ENCODE measurements around the gene ZNF354B. TPM values are rescaled to one million over a fixed set of nuclear protein-coding genes. Genes with fewer than 3 reads are reported as not detected.

Gene ZNF354B
- total RNA-seq, 4 donors from 2014 or later, result 2.4 to 42.3 (median 14.8) TPM

DNA sequence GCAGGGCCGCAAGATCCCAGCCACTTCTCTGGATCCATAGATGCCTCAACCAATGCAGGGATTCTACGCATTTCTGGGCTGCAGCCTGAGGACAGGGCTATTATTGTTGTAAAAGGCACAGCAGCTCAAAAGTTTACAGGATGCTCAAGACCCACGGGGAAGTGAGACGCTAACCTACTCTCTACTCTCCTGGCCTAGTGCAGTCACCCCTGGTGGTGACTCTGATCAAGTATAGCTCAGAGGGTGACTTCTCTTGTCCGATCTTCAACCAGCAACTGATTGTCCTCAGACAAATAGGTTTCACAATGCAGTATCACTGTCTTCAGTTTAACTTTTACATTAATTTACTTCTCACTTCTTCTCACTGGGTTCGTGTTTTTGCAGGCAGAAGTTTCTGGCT, 34.3 kb upstream of the ZNF354B start:
- TF ChIP-seq, protein P1, sequence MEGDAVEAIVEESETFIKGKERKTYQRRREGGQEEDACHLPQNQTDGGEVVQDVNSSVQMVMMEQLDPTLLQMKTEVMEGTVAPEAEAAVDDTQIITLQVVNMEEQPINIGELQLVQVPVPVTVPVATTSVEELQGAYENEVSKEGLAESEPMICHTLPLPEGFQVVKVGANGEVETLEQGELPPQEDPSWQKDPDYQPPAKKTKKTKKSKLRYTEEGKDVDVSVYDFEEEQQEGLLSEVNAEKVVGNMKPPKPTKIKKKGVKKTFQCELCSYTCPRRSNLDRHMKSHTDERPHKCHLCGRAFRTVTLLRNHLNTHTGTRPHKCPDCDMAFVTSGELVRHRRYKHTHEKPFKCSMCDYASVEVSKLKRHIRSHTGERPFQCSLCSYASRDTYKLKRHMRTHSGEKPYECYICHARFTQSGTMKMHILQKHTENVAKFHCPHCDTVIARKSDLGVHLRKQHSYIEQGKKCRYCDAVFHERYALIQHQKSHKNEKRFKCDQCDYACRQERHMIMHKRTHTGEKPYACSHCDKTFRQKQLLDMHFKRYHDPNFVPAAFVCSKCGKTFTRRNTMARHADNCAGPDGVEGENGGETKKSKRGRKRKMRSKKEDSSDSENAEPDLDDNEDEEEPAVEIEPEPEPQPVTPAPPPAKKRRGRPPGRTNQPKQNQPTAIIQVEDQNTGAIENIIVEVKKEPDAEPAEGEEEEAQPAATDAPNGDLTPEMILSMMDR (IDR thresholded peaks at IDR 0.05), result no peak
- TF ChIP-seq POLR2A (IDR thresholded peaks at IDR 0.05) (no peak), EP300 (IDR thresholded peaks at IDR 0.05; ENCODE audit: low read depth) (no peak), POLR2AphosphoS5 (IDR thresholded peaks at IDR 0.05) (no peak)
- in situ Hi-C loops (cut with MboI; ENCODE audit: low pct_ligation_motif_present in 1 of 4, low pct_unique_long_range_greater_than_20kb in 1 of 4, low sequenced_read_pairs in 3 of 4), result no loop called here
- WGBS, 2 donors (ENCODE audit: low coverage in 1 of 2), result 81 to 87% methylated on average over 2 to 6 of the region's 6 CpGs
- Histone ChIP-seq H3K36me3 (no peaks in the 10 kb centered on the region), H3K4me3 (no peak overlapping the region), H3K9me3 (no peaks in the 10 kb centered on the region), H3K27me3 (peaks cover 7% of the 10 kb centered on the region), H3K4me1 (no peaks in the 10 kb centered on the region), H3K27ac (no peak overlapping the region)
- DNase-seq, result no peak
- intact Hi-C loops (cut with DNase I; ENCODE audit: low total_unique reads), result no loop called here

GRCh38 chr5:178826216-178826615, 33.5 kb upstream of the ZNF354B start:
- Histone ChIP-seq H3K27ac (no peak overlapping the region), H3K36me3 (no peaks in the 10 kb centered on the region), H3K9me3 (no peaks in the 10 kb centered on the region), H3K4me3 (no peak overlapping the region), H3K4me1 (no peaks in the 10 kb centered on the region), H3K27me3 (peaks cover 7% of the 10 kb centered on the region)
- in situ Hi-C loops (cut with MboI; ENCODE audit: low pct_ligation_motif_present in 1 of 4, low pct_unique_long_range_greater_than_20kb in 1 of 4, low sequenced_read_pairs in 3 of 4) (no loop called here), intact Hi-C loops (cut with DNase I; ENCODE audit: low total_unique reads) (no loop called here)
- DNase-seq, result no peak
- TF ChIP-seq, protein P1 (IDR thresholded peaks at IDR 0.05), result no peak
- TF ChIP-seq POLR2AphosphoS5 (IDR thresholded peaks at IDR 0.05), result no peak
- WGBS, 2 donors (ENCODE audit: low coverage in 1 of 2), result 67 to 83% methylated on average over 1 to 2 of the region's 2 CpGs

DNA sequence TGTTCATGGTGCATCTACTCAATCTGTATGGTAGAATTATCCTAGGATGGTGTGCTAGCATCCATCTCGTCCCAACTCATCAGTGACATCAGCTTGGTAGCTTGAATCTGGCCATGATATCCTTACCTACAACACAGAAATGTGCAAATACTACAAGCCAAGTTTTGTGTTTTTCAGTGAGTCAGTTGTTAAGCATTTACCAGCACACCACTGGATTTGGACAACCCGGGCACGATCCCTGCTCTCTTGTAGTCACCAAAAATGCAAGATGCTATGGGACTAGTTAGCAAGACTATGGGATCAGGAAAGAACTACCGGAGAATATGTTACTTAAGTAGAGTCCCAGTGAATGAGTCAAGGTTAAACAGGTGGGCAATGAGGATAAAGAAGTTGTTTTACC, 32.1 kb upstream of the ZNF354B start:
- in situ Hi-C loops (cut with MboI; ENCODE audit: low pct_ligation_motif_present in 1 of 4, low pct_unique_long_range_greater_than_20kb in 1 of 4, low sequenced_read_pairs in 3 of 4), result no loop called here
- intact Hi-C loops (cut with DNase I; ENCODE audit: low total_unique reads), result no loop called here
- peaks cover 7% of the 10 kb centered on the region for H3K27me3 ChIP-seq
- no peaks in the 10 kb centered on the region for H3K9me3 ChIP-seq
- no peaks in the 10 kb centered on the region for H3K4me1 ChIP-seq
- 80 to 81% methylated on average over 3 to 4 of the region's 4 CpGs for WGBS, 2 donors (ENCODE audit: low coverage in 1 of 2)
- H3K4me3 ChIP-seq, result no peak overlapping the region
- no peaks in the 10 kb centered on the region for H3K36me3 ChIP-seq
- TF ChIP-seq EP300 (IDR thresholded peaks at IDR 0.05; ENCODE audit: low read depth), result no peak
- TF ChIP-seq, protein P1 (IDR thresholded peaks at IDR 0.05), result no peak
- no peak for TF ChIP-seq POLR2AphosphoS5 (IDR thresholded peaks at IDR 0.05)
- TF ChIP-seq POLR2A (IDR thresholded peaks at IDR 0.05), result no peak
- DNase-seq, result no peak
- no peak overlapping the region for H3K27ac ChIP-seq

DNA sequence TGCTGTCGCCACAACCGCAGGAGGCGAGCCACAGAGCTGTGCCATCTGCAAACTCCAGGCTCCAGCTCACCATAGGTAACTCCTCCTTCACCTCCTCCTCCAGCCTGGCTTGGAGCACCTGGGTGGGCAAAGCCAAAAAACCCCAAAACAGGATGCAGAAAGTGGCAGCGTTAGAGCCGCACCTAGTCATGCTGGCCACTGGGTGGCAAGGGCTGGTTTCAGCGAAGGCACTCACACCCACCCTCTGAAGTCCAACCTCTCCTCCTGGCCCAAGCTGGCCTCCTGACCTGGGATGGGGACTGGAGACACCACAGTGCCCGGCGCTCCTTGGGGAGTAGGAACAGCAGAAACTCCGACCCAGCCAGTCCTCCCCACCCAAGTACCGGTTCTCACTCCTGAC, 28.7 kb upstream of the ZNF354B start:
- TF ChIP-seq EP300 (IDR thresholded peaks at IDR 0.05; ENCODE audit: low read depth) (no peak), POLR2AphosphoS5 (IDR thresholded peaks at IDR 0.05) (no peak), POLR2A (IDR thresholded peaks at IDR 0.05) (no peak)
- TF ChIP-seq, protein P1 (IDR thresholded peaks at IDR 0.05), result no peak
- 87% methylated on average over 10 of the region's 10 CpGs; no CpG with 5 or more reads in 1 of the 2 donors for WGBS, 2 donors (ENCODE audit: low coverage in 1 of 2)
- intact Hi-C loops (cut with DNase I; ENCODE audit: low total_unique reads) (no loop called here), in situ Hi-C loops (cut with MboI; ENCODE audit: low pct_ligation_motif_present in 1 of 4, low pct_unique_long_range_greater_than_20kb in 1 of 4, low sequenced_read_pairs in 3 of 4) (no loop called here)
- no peak overlapping the region for H3K4me3 ChIP-seq
- H3K27me3 ChIP-seq, result no peaks in the 10 kb centered on the region
- H3K36me3 ChIP-seq, result no peaks in the 10 kb centered on the region
- no peak overlapping the region for H3K27ac ChIP-seq
- H3K4me1 ChIP-seq, result no peaks in the 10 kb centered on the region
- DNase-seq, result no peak
- no peaks in the 10 kb centered on the region for H3K9me3 ChIP-seq
